CD4-positive, alpha-beta T cell (primary cell): ENCODE data around the gene DRC7. TPM values are rescaled to one million over a fixed set of nuclear protein-coding genes. Genes with fewer than 3 reads are reported as not detected.

ENCODE experiments used
- ATAC-seq: fragments of 200-7000 bp; cut with Tn5 transposase; one replicate; pipeline ENCODE4 v1.10.0; 2022; ENCODE audit warnings: mild to moderate bottlenecking; ENCODE audit not compliant: poor library complexity
- CTCF ChIA-PET: fragments of 350-600 bp; sonication (Branson Sonifier 250); formaldehyde crosslinking; loops from one replicate; lab custom pipeline; 2021; ENCODE audit warnings: antibody characterized with exemption, inconsistent platforms; lab: Charles Lee
- POLR2A ChIA-PET: fragments of 350-600 bp; sonication (Branson Sonifier 250); formaldehyde crosslinking; loops from one replicate; lab custom pipeline; 2021; ENCODE audit warnings: antibody characterized with exemption, inconsistent platforms; lab: Charles Lee
- DNase-seq, 14 experiments: peaks; one replicate each; pipeline ENCODE4 v3.0.0-alpha.2; 2013 to 2020; ENCODE audit warnings: mixed read lengths in 2 of 14
- H3K27ac ChIP-seq, 2 donors: one replicate each; pipeline versions ENCODE4 v1.5.1 to v1.7.0; 2013; ENCODE audit warnings: low read length in 2 of 2, low read depth in 1 of 2, mild to moderate bottlenecking in 1 of 2
- H3K27me3 ChIP-seq, 2 experiments: 1 replicate in 1 of 2; 2 replicates in 1 of 2; pipeline versions ENCODE4 v1.6.1 to v1.7.0; 2013; ENCODE audit warnings: low read length in 2 of 2, control low read depth in 1 of 2, mild to moderate bottlenecking in 1 of 2, moderate library complexity in 1 of 2; ENCODE audit not compliant: insufficient read depth in 2 of 2, control insufficient read depth in 1 of 2
- H3K36me3 ChIP-seq: one replicate; pipeline ENCODE4 v1.6.1; 2013; ENCODE audit warnings: low read length, control low read depth; ENCODE audit not compliant: insufficient read depth
- H3K4me1 ChIP-seq: one replicate; pipeline ENCODE4 v1.6.1; 2013; ENCODE audit warnings: low read length, control low read depth; ENCODE audit not compliant: insufficient read depth
- H3K4me3 ChIP-seq: one replicate; pipeline ENCODE4 v1.5.1; 2013; ENCODE audit warnings: mild to moderate bottlenecking, low read length, moderate library complexity
- H3K9me3 ChIP-seq, 2 experiments: 1 replicate in 1 of 2; 2 replicates in 1 of 2; pipeline versions ENCODE4 v1.6.1 to v1.7.0; 2013; ENCODE audit warnings: low read length in 2 of 2, mild to moderate bottlenecking in 2 of 2, control low read depth in 1 of 2, moderate library complexity in 1 of 2; ENCODE audit not compliant: control insufficient read depth in 1 of 2, insufficient read depth in 1 of 2
- H3K27ac Mint-ChIP-seq: one replicate; pipeline ENCODE4 v1.8.0; 2020; ENCODE audit warnings: mixed read lengths
- H3K27me3 Mint-ChIP-seq: one replicate; pipeline ENCODE4 v1.8.0; 2021; ENCODE audit warnings: mixed read lengths
- H3K36me3 Mint-ChIP-seq: one replicate; pipeline ENCODE4 v1.8.0; 2021; ENCODE audit warnings: low read depth, mixed read lengths
- H3K4me1 Mint-ChIP-seq: one replicate; pipeline ENCODE4 v1.8.0; 2021; ENCODE audit warnings: low read depth, mixed read lengths
- H3K4me3 Mint-ChIP-seq: one replicate; pipeline ENCODE4 v1.8.0; 2020; ENCODE audit warnings: mild to moderate bottlenecking, mixed read lengths
- H3K9me3 Mint-ChIP-seq: one replicate; pipeline ENCODE4 v1.8.0; 2020; ENCODE audit warnings: mixed read lengths
- CTCF ChIP-seq: fragments of 200-600 bp; IDR thresholded peaks from one replicate; pipeline ENCODE4 v1.8.0; 2022; ENCODE audit warnings: antibody characterized with exemption, mild to moderate bottlenecking
- intact Hi-C, 2 experiments: fragments of 100-400 bp; cut with DNase I in 1 of 2; cut with micrococcal nuclease in 1 of 2; formaldehyde crosslinking; loops; one replicate each; pipeline versions ENCODE4 v1.15.1 to v1.9.0; 2023 to 2025; cut with DNase I, micrococcal nuclease
- total RNA-seq, 174 experiments: library from RNA in 2 of 174; stranded (reverse) in 2 of 174; gene quantifications; one replicate each; pipeline ENCODE4 v1.2.3 and lab custom pipeline; 2021 to 2026

Gene DRC7
- total RNA-seq, 2 experiments from 2014 or later: not detected

GRCh38 chr16:57766714-57767348 is 72.2 kb downstream of the DRC7 start:
- no peaks in the 10 kb centered on the region for H3K27me3 ChIP-seq
- H3K4me1 Mint-ChIP-seq: no peaks in the 10 kb centered on the region
- no peak overlapping the region for H3K27ac Mint-ChIP-seq
- H3K27me3 Mint-ChIP-seq: no peaks in the 10 kb centered on the region
- no peaks in the 10 kb centered on the region for H3K9me3 ChIP-seq
- ChIA-PET POLR2A (no interaction called here), CTCF (no interaction called here)
- H3K4me1 ChIP-seq: no peaks in the 10 kb centered on the region
- no peak for DNase-seq
- intact Hi-C loops: no loop called here
- no peaks in the 10 kb centered on the region for H3K36me3 Mint-ChIP-seq
- no peaks in the 10 kb centered on the region for H3K36me3 ChIP-seq
- H3K4me3 ChIP-seq: no peak overlapping the region
- no peak overlapping the region for H3K27ac ChIP-seq
- no peak overlapping the region for H3K4me3 Mint-ChIP-seq
- no peak for TF ChIP-seq CTCF
- H3K9me3 Mint-ChIP-seq: no peaks in the 10 kb centered on the region
- no peak for ATAC-seq

GRCh38 chr16:57769541-57770145 is 75.0 kb downstream of the DRC7 start:
- H3K9me3 ChIP-seq: no peaks in the 10 kb centered on the region
- H3K4me3 ChIP-seq: no peak overlapping the region
- H3K36me3 ChIP-seq: no peaks in the 10 kb centered on the region
- Mint-ChIP-seq H3K4me1 (no peaks in the 10 kb centered on the region), H3K9me3 (no peaks in the 10 kb centered on the region), H3K36me3 (no peaks in the 10 kb centered on the region), H3K4me3 (no peak overlapping the region), H3K27me3 (no peaks in the 10 kb centered on the region), H3K27ac (no peak overlapping the region)
- no peaks in the 10 kb centered on the region for H3K27me3 ChIP-seq
- H3K4me1 ChIP-seq: no peaks in the 10 kb centered on the region
- ChIA-PET POLR2A (no interaction called here), CTCF (no interaction called here)
- ATAC-seq (no peak), DNase-seq (no peak)
- TF ChIP-seq CTCF: no peak
- no peak overlapping the region for H3K27ac ChIP-seq
- intact Hi-C loops: no loop called here

GRCh38 chr16:57770361-57770760 is 75.8 kb downstream of the DRC7 start:
- no peak overlapping the region for H3K4me3 Mint-ChIP-seq
- no peak for ATAC-seq
- H3K27ac Mint-ChIP-seq: no peak overlapping the region
- no peaks in the 10 kb centered on the region for H3K4me1 Mint-ChIP-seq
- ChIA-PET POLR2A (no interaction called here), CTCF (no interaction called here)
- H3K36me3 Mint-ChIP-seq: no peaks in the 10 kb centered on the region
- no peak for DNase-seq
- Histone ChIP-seq H3K4me1 (no peaks in the 10 kb centered on the region), H3K36me3 (no peaks in the 10 kb centered on the region), H3K9me3 (no peaks in the 10 kb centered on the region), H3K27ac (no peak overlapping the region), H3K27me3 (no peaks in the 10 kb centered on the region), H3K4me3 (no peak overlapping the region)
- no peak for TF ChIP-seq CTCF
- H3K9me3 Mint-ChIP-seq: no peaks in the 10 kb centered on the region
- no peaks in the 10 kb centered on the region for H3K27me3 Mint-ChIP-seq
- intact Hi-C loops: no loop called here
